ENCODE results near the gene DNAJC13.

The DNAJC13 gene

GRCh38 chr3:132417695-132418411, 551 bp downstream of the DNAJC13 start:
- Histone ChIP-seq H3K9ac (ENCODE audit: insufficient read length) (peak overlapping the region; percentile 76), H3K4me3 (peak overlapping the region; percentile 85), H3K9me3 (ENCODE audit: low read depth, low read length) (no peaks in the 10 kb centered on the region), H3K27ac (peak overlapping the region; percentile 54), H3K36me3 (ENCODE audit: insufficient read depth, low read length) (peaks cover 15% of the 10 kb centered on the region)
- TF ChIP-seq POLR2AphosphoS5 (IDR thresholded peaks at IDR 0.05; ENCODE audit: borderline replicate concordance, low read depth, low read length) (no peak), EZH2 (IDR thresholded peaks at IDR 0.05) (no peak), FOXP2 (optimal IDR thresholded peaks at IDR 0.05; ENCODE audit: control extremely low read depth, extremely low read length, insufficient read depth) (no peak)
- peak; percentile 55 for DNase-seq (ENCODE audit: low read depth, low spot score)

GRCh38 chr3:132418916-132419315, 1.6 kb downstream of the DNAJC13 start:
- peak overlapping the region; percentile 54; the same call in 1 of the 2 replicates for H3K27ac ChIP-seq
- H3K9me3 ChIP-seq (ENCODE audit: low read depth, low read length): no peaks in the 10 kb centered on the region
- peak overlapping the region; percentile 76 for H3K9ac ChIP-seq (ENCODE audit: insufficient read length)
- TF ChIP-seq FOXP2 (optimal IDR thresholded peaks at IDR 0.05; ENCODE audit: control extremely low read depth, extremely low read length, insufficient read depth) (no peak), POLR2AphosphoS5 (IDR thresholded peaks at IDR 0.05; ENCODE audit: borderline replicate concordance, low read depth, low read length) (no peak), EZH2 (IDR thresholded peaks at IDR 0.05) (no peak)
- peaks cover 15% of the 10 kb centered on the region for H3K36me3 ChIP-seq (ENCODE audit: insufficient read depth, low read length)
- H3K4me3 ChIP-seq: peak overlapping the region; percentile 85
- DNase-seq (ENCODE audit: low read depth, low spot score): no peak

- no peak overlapping the region for H3K4me3 ChIP-seq
- no peak overlapping the region for H3K27ac ChIP-seq
- TF ChIP-seq FOXP2 (optimal IDR thresholded peaks at IDR 0.05; ENCODE audit: control extremely low read depth, extremely low read length, insufficient read depth): no peak
- TF ChIP-seq EZH2 (IDR thresholded peaks at IDR 0.05): no peak
- TF ChIP-seq POLR2AphosphoS5 (IDR thresholded peaks at IDR 0.05; ENCODE audit: borderline replicate concordance, low read depth, low read length): no peak
- no peak for DNase-seq (ENCODE audit: low read depth, low spot score)
- no peaks in the 10 kb centered on the region for H3K9me3 ChIP-seq (ENCODE audit: low read depth, low read length)
- H3K36me3 ChIP-seq (ENCODE audit: insufficient read depth, low read length): peaks cover 21% of the 10 kb centered on the region
- H3K9ac ChIP-seq (ENCODE audit: insufficient read length): no peak overlapping the region
Observed at GRCh38 chr3:132421832-132422231, 4.5 kb downstream of the DNAJC13 start.

- TF ChIP-seq POLR2AphosphoS5 (IDR thresholded peaks at IDR 0.05; ENCODE audit: borderline replicate concordance, low read depth, low read length) (no peak), EZH2 (IDR thresholded peaks at IDR 0.05) (no peak), FOXP2 (optimal IDR thresholded peaks at IDR 0.05; ENCODE audit: control extremely low read depth, extremely low read length, insufficient read depth) (no peak)
- Histone ChIP-seq H3K9ac (ENCODE audit: insufficient read length) (no peak overlapping the region), H3K9me3 (ENCODE audit: low read depth, low read length) (no peaks in the 10 kb centered on the region), H3K4me3 (no peak overlapping the region), H3K36me3 (ENCODE audit: insufficient read depth, low read length) (peaks cover 21% of the 10 kb centered on the region), H3K27ac (no peak overlapping the region)
- no peak for DNase-seq (ENCODE audit: low read depth, low spot score)
Observed at GRCh38 chr3:132422531-132422930, 5.2 kb downstream of the DNAJC13 start.

- Histone ChIP-seq H3K4me3 (no peak overlapping the region), H3K9ac (ENCODE audit: insufficient read length) (no peak overlapping the region), H3K9me3 (ENCODE audit: low read depth, low read length) (no peaks in the 10 kb centered on the region), H3K27ac (no peak overlapping the region), H3K36me3 (ENCODE audit: insufficient read depth, low read length) (peaks cover 10% of the 10 kb centered on the region)
- no peak for DNase-seq (ENCODE audit: low read depth, low spot score)
- TF ChIP-seq POLR2AphosphoS5 (IDR thresholded peaks at IDR 0.05; ENCODE audit: borderline replicate concordance, low read depth, low read length): no peak
- no peak for TF ChIP-seq EZH2 (IDR thresholded peaks at IDR 0.05)
- TF ChIP-seq FOXP2 (optimal IDR thresholded peaks at IDR 0.05; ENCODE audit: control extremely low read depth, extremely low read length, insufficient read depth): no peak
Observed at GRCh38 chr3:132432639-132433038, 15.3 kb downstream of the DNAJC13 start.

GRCh38 chr3:132433121-132433520, 15.8 kb downstream of the DNAJC13 start:
- Histone ChIP-seq H3K9me3 (ENCODE audit: low read depth, low read length) (no peaks in the 10 kb centered on the region), H3K4me3 (no peak overlapping the region), H3K9ac (ENCODE audit: insufficient read length) (no peak overlapping the region), H3K36me3 (ENCODE audit: insufficient read depth, low read length) (peaks cover 14% of the 10 kb centered on the region), H3K27ac (no peak overlapping the region)
- TF ChIP-seq EZH2 (IDR thresholded peaks at IDR 0.05) (no peak), POLR2AphosphoS5 (IDR thresholded peaks at IDR 0.05; ENCODE audit: borderline replicate concordance, low read depth, low read length) (no peak), FOXP2 (optimal IDR thresholded peaks at IDR 0.05; ENCODE audit: control extremely low read depth, extremely low read length, insufficient read depth) (no peak)
- DNase-seq (ENCODE audit: low read depth, low spot score): no peak

- Histone ChIP-seq H3K36me3 (ENCODE audit: insufficient read depth, low read length) (peaks cover 18% of the 10 kb centered on the region), H3K9ac (ENCODE audit: insufficient read length) (no peak overlapping the region), H3K4me3 (no peak overlapping the region), H3K9me3 (ENCODE audit: low read depth, low read length) (no peaks in the 10 kb centered on the region), H3K27ac (peak overlapping the region; percentile 42)
- TF ChIP-seq POLR2AphosphoS5 (IDR thresholded peaks at IDR 0.05; ENCODE audit: borderline replicate concordance, low read depth, low read length) (no peak), FOXP2 (optimal IDR thresholded peaks at IDR 0.05; ENCODE audit: control extremely low read depth, extremely low read length, insufficient read depth) (no peak), EZH2 (IDR thresholded peaks at IDR 0.05) (no peak)
- no peak for DNase-seq (ENCODE audit: low read depth, low spot score)
Observed at GRCh38 chr3:132435224-132435910, 18.1 kb downstream of the DNAJC13 start.

GRCh38 chr3:132435911-132436425, 18.7 kb downstream of the DNAJC13 start:
- H3K9me3 ChIP-seq (ENCODE audit: low read depth, low read length): no peaks in the 10 kb centered on the region
- H3K27ac ChIP-seq: peak overlapping the region; percentile 42
- peaks cover 18% of the 10 kb centered on the region for H3K36me3 ChIP-seq (ENCODE audit: insufficient read depth, low read length)
- H3K4me3 ChIP-seq: no peak overlapping the region
- no peak overlapping the region for H3K9ac ChIP-seq (ENCODE audit: insufficient read length)
- DNase-seq (ENCODE audit: low read depth, low spot score): no peak
- no peak for TF ChIP-seq POLR2AphosphoS5 (IDR thresholded peaks at IDR 0.05; ENCODE audit: borderline replicate concordance, low read depth, low read length)
- no peak for TF ChIP-seq EZH2 (IDR thresholded peaks at IDR 0.05)
- no peak for TF ChIP-seq FOXP2 (optimal IDR thresholded peaks at IDR 0.05; ENCODE audit: control extremely low read depth, extremely low read length, insufficient read depth)
